H1 (cell line): ENCODE results near the gene SPSB1. TPM values are rescaled to one million over a fixed set of nuclear protein-coding genes. Genes with fewer than 3 reads are reported as not detected.

Source experiments
- KDM4A ChIP-seq: IDR thresholded peaks from one replicate; pipeline ENCODE4 v1.7.1; 2012; ENCODE audit warnings: low read depth, mild to moderate bottlenecking, moderate library complexity, low read length, inconsistent platforms; ENCODE audit not compliant: severe bottlenecking
- polyA plus RNA-seq, 7 experiments: library from polyadenylated mRNA; depleted of rRNA in 3 of 7; stranded (reverse) in 5 of 7; unstranded in 2 of 7; fragments of >200 nt in 5 of 7; fragments of 200-250 nt in 2 of 7; gene quantifications; 1 replicate in 5 of 7; 2 replicates in 1 of 7; 4 replicates in 1 of 7; pipeline versions ENCODE4 v1.2.1 to v1.2.3, GENCODE V29; 2011 to 2013; ENCODE audit warnings: missing spikeins in 2 of 7, mixed read lengths in 2 of 7
- total RNA-seq: library from RNA; stranded (reverse); fragmentation: NEBNext Ultra II Directional; extraction: Animal tissue kit (Norgen Biotek cat#: 25700); gene quantifications from 2 replicates; pipeline ENCODE4 v1.2.1, GENCODE V29; 2021

The SPSB1 gene
- total and polyA plus RNA-seq, 2 of the 8 experiments (the other 6 are each of a cell fraction or from before 2014, with no cell fraction given) = 5.3 to 6.4 TPM

DNA sequence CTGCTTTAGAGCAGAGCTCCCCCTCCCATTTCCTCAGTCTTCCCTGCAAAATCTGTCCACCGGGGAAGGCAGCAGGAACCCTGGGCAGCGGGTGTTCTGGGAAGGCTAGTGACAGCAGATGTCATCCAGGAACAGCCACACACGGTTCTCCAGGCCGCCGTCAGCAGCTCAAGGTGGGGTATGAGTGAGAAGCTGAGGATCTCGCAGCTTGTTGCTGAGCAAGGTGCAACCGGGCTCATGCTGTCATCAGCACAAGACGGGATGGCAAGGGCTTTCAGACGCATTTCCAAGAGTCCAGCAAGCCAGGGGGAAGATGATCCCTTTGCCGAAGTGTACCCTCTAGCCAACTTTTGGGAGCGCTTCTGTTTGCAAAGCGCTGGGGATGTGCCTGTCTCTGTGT, 23.0 kb upstream of the SPSB1 start (continued):
- no peak for TF ChIP-seq KDM4A
- TF ChIP-seq, all 59 proteins: peak for 0
